Activated T-cell treated with anti-CD3 and anti-CD28 coated beads for 4 hours (primary cell): Measurements from ENCODE around the gene RIN2.
"Not testable (repeated sequence)": the region's sequence is repeated elsewhere in the genome, so short reads cannot be mapped to it uniquely, and the experiment has no call there.

Experiments
- DNase-seq: peaks from one replicate; pipeline ENCODE4 v3.0.0-alpha.2; 2020

The RIN2 gene

GRCh38 chr20:19789009-19789408 lies 31.0 kb downstream of the RIN2 start:
- no peak for DNase-seq

GRCh38 chr20:19789446-19789845 lies 31.4 kb downstream of the RIN2 start:
- no peak for DNase-seq

GRCh38 chr20:19791887-19792286 lies 33.8 kb downstream of the RIN2 start:
- DNase-seq: no peak

GRCh38 chr20:19793716-19794115 lies 35.7 kb downstream of the RIN2 start:
- DNase-seq: no peak

- DNase-seq: no peak
Observed at GRCh38 chr20:19794941-19795340, 36.9 kb downstream of the RIN2 start.

- no peak for DNase-seq
Observed at GRCh38 chr20:19799325-19799724, 41.3 kb downstream of the RIN2 start.

- no peak for DNase-seq
Observed at GRCh38 chr20:19802099-19802491, 44.0 kb downstream of the RIN2 start.

GRCh38 chr20:19802492-19803158 lies 44.6 kb downstream of the RIN2 start:
- no peak for DNase-seq

- not testable (repeated sequence) for DNase-seq
Observed at GRCh38 chr20:19806276-19806675, 48.2 kb downstream of the RIN2 start.

- no peak for DNase-seq
Observed at GRCh38 chr20:19806806-19807190, 48.7 kb downstream of the RIN2 start.

- no peak for DNase-seq
Observed at GRCh38 chr20:19807191-19807945, 49.3 kb downstream of the RIN2 start.
